Measurements from ENCODE around the gene FAM107B.
A peak's percentile ranks its signal among the peaks of the same experiment; 100 is the strongest.

The FAM107B gene

DNA sequence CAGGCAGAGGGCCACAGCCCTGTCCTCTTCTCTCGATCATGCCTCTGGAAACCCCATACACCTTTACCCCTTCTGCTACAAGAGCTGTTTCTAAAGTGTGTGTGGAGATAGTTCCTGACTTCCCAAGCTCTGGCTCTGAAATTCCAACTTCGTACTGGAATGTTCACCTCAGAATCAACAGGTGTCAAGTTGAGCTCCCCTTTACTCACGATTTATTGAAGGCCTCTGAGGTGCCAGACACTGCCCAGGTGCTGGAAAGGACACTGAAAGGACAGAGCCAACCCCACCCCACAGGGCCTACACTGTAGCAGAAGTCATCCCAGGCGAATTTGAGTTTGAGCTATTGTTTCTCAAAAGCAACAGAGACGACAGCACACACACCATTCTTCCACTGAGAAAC, 234.1 kb downstream of the FAM107B start:
- no peak overlapping the region for H3K27ac ChIP-seq
- TF ChIP-seq, protein P1, sequence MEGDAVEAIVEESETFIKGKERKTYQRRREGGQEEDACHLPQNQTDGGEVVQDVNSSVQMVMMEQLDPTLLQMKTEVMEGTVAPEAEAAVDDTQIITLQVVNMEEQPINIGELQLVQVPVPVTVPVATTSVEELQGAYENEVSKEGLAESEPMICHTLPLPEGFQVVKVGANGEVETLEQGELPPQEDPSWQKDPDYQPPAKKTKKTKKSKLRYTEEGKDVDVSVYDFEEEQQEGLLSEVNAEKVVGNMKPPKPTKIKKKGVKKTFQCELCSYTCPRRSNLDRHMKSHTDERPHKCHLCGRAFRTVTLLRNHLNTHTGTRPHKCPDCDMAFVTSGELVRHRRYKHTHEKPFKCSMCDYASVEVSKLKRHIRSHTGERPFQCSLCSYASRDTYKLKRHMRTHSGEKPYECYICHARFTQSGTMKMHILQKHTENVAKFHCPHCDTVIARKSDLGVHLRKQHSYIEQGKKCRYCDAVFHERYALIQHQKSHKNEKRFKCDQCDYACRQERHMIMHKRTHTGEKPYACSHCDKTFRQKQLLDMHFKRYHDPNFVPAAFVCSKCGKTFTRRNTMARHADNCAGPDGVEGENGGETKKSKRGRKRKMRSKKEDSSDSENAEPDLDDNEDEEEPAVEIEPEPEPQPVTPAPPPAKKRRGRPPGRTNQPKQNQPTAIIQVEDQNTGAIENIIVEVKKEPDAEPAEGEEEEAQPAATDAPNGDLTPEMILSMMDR (conservative IDR thresholded peaks at IDR 0.05) = no peak

DNA sequence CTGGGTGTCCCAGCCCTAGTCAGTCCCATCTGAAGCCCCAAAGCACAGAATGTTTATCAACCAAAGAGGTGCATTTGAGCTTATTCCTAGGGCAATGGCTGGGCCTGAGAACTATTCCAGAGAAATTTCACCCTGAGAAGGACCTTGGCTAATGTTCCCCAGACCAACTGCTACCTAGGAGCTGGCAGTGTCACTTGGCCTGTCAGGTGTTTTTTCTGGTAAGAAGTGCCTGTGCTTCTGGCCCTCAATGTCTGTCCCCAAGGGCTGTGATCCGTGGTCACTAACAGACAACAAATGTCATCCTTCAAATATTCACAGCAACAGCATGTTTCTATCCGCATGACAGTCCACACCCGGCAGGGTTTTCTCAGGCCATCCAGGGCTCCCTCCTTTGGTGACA, 234.6 kb downstream of the FAM107B start:
- no peak overlapping the region for H3K27ac ChIP-seq
- TF ChIP-seq, protein P1 (conservative IDR thresholded peaks at IDR 0.05) = no peak

GRCh38 chr10:14539176-14539575, 235.5 kb downstream of the FAM107B start:
- TF ChIP-seq, protein P1 (conservative IDR thresholded peaks at IDR 0.05) = no peak
- no peak overlapping the region for H3K27ac ChIP-seq

GRCh38 chr10:14536241-14537213, 238.2 kb downstream of the FAM107B start:
- TF ChIP-seq, protein P1 (conservative IDR thresholded peaks at IDR 0.05) = peak; percentile 75
- no peak overlapping the region for H3K27ac ChIP-seq

DNA sequence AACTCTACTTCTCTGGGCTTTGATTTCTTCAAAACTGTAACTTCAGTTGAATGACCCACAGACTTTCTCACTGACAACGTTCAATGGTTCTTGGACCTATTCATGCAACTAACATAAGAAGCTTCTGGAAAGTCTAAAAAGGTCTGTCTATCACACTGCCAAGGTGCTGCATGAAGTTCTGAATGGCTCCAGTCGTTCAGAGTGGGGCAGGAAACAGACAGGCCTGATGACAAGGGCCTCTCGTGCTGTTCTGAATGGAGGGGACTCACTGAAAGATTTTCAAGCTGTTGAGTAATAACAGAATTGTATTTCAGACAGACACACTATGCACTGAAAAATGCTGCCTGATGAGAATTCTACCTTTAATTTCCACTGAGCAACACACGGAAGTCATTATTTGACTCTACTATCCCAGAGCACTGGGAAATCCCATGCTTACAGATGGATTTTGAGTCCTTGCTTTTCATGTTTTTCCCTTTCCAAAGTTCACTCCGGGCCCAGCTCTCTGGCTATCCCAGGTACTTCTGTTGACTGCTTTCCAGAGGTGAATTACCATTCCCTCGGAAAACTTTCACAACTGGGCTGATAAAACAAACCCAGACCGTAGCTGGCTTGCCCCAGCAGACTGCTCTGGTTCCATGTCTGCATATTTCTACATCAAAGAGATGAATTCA, 239.1 kb downstream of the FAM107B start:
- no peak overlapping the region for H3K27ac ChIP-seq
- TF ChIP-seq, protein P1 (conservative IDR thresholded peaks at IDR 0.05) = no peak

DNA sequence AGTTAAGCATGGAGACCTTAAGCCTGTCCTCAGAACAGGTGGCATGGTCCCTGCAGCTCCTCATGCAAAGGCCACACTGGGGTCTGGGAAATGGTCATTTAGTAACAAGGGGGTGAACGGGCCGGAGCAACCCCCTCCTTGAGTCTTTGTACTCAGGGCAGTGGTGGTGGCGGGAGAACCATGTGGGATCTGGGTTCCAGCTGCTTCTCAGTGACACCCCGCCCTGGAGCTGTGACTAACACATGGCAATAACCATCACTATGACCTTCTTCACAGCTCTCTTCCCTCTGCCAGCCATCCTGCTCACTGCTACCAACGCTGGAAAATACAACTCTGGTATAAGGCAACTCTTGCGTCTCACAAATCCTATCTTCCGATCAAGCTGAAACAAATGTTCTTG, 240.5 kb downstream of the FAM107B start:
- TF ChIP-seq, protein P1 (conservative IDR thresholded peaks at IDR 0.05) = no peak

GRCh38 chr10:14533295-14533694, 241.4 kb downstream of the FAM107B start:
- TF ChIP-seq, protein P1 (conservative IDR thresholded peaks at IDR 0.05) = no peak
- no peak overlapping the region for H3K27ac ChIP-seq

More for the DNA sequence above, 240.5 kb downstream of the FAM107B start:
- H3K27ac ChIP-seq = no peak overlapping the region

All from VCaP (cell line).